ENCODE results near the gene CD200. TPM values are rescaled to one million over a fixed set of nuclear protein-coding genes. Genes with fewer than 3 reads are reported as not detected.
A peak's percentile ranks its signal among the peaks of the same experiment; 100 is the strongest.

The CD200 gene
- total RNA-seq, 1 experiment from 2014 or later = not detected

DNA sequence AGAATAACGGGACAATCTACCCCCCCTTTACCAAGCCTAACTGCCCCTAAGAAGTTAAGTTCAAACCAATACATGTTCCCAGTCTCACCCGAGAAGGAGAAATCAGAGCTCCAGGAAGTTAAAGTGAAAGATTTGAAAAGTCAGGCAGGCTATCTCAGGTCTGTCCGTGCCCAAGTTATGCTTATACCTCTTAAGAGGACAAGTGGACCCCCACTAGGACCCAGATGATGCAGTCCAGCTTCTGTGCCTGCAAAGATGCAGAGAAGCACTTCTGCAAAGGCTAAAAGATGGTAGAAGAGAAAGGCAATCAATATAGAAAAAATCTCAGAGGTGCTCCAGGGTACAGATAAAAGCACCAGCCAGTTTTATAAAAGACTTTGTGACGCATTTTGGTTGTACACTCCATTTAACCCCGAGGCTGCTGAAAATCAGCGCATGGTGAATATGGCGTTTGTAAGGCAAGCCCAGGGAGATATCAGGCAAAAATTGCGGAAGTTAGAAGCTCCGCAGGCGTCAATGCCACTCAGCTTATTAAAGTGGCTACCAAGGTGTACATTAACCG, 29.1 kb upstream of the CD200 start:
- no peaks in the 10 kb centered on the region for H3K79me2 ChIP-seq (ENCODE audit: low read length)
- H3K4me2 ChIP-seq (ENCODE audit: low read depth, low read length, poor library complexity, severe bottlenecking) = peak overlapping the region; percentile 52
- peaks cover 14% of the 10 kb centered on the region for H3K4me1 ChIP-seq (ENCODE audit: low read length)
- H3K9ac ChIP-seq (ENCODE audit: low read length) = peak overlapping the region; percentile 53
- no peaks in the 10 kb centered on the region for H3K9me3 ChIP-seq (ENCODE audit: low read length)
- no peaks in the 10 kb centered on the region for H3K9me2 ChIP-seq (replicated peaks; ENCODE audit: insufficient read depth, low read length)
- no peaks in the 10 kb centered on the region for H4K20me1 ChIP-seq (ENCODE audit: insufficient read depth, low read depth, low read length)
- H3K27me3 ChIP-seq (ENCODE audit: low read length) = no peaks in the 10 kb centered on the region
- H3K27ac ChIP-seq (ENCODE audit: low read length) = no peak overlapping the region
- peak overlapping the region; percentile 90 for H2AFZ ChIP-seq (ENCODE audit: low read length)
- no peaks in the 10 kb centered on the region for H3K36me3 ChIP-seq (ENCODE audit: insufficient read depth, low read length)
- peak; percentile 76 for DNase-seq
- peak overlapping the region; percentile 32; the same call in 1 of the 2 replicates for H3K4me3 ChIP-seq (ENCODE audit: low read length)

GRCh38 chr3:112304611-112305010, 28.3 kb upstream of the CD200 start:
- no peaks in the 10 kb centered on the region for H3K9me2 ChIP-seq (replicated peaks; ENCODE audit: insufficient read depth, low read length)
- H3K79me2 ChIP-seq (ENCODE audit: low read length) = no peaks in the 10 kb centered on the region
- no peak overlapping the region for H3K4me2 ChIP-seq (ENCODE audit: low read depth, low read length, poor library complexity, severe bottlenecking)
- H3K9ac ChIP-seq (ENCODE audit: low read length) = no peak overlapping the region
- no peaks in the 10 kb centered on the region for H4K20me1 ChIP-seq (ENCODE audit: insufficient read depth, low read depth, low read length)
- no peaks in the 10 kb centered on the region for H3K9me3 ChIP-seq (ENCODE audit: low read length)
- H3K27ac ChIP-seq (ENCODE audit: low read length) = no peak overlapping the region
- 0 out of 2 replicates have a peak overlapping the region, but pooled peaks have one; percentile 90 for H2AFZ ChIP-seq (ENCODE audit: low read length)
- H3K27me3 ChIP-seq (ENCODE audit: low read length) = no peaks in the 10 kb centered on the region
- H3K4me3 ChIP-seq (ENCODE audit: low read length) = no peak overlapping the region
- H3K36me3 ChIP-seq (ENCODE audit: insufficient read depth, low read length) = no peaks in the 10 kb centered on the region
- DNase-seq = no peak
- peaks cover 14% of the 10 kb centered on the region for H3K4me1 ChIP-seq (ENCODE audit: low read length)

DNA sequence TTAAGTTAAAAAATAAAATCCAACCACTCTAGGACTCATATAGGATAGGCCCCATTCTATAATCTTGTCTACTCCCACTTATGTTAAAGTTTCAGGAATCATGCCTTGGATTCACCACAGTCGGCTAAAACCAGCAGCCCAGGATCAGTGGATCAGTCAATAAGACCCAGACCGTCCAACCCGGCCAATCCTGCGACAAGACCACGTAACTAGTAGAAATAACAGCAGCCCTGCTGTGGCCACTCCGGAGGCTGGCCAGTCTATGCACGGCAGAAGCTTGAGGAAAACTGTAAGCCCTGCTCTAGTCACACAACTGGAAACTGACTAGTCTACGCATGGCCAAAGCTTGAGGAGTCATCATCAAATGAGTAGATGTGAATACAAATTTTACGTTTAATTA, 26.1 kb upstream of the CD200 start:
- Histone ChIP-seq H3K9me3 (ENCODE audit: low read length) (no peaks in the 10 kb centered on the region), H3K4me3 (ENCODE audit: low read length) (no peak overlapping the region), H3K27ac (ENCODE audit: low read length) (no peak overlapping the region), H3K4me2 (ENCODE audit: low read depth, low read length, poor library complexity, severe bottlenecking) (no peak overlapping the region), H3K9me2 (replicated peaks; ENCODE audit: insufficient read depth, low read length) (no peaks in the 10 kb centered on the region), H3K27me3 (ENCODE audit: low read length) (no peaks in the 10 kb centered on the region), H3K36me3 (ENCODE audit: insufficient read depth, low read length) (no peaks in the 10 kb centered on the region), H3K9ac (ENCODE audit: low read length) (no peak overlapping the region), H3K4me1 (ENCODE audit: low read length) (peaks cover 14% of the 10 kb centered on the region), H3K79me2 (ENCODE audit: low read length) (no peaks in the 10 kb centered on the region), H2AFZ (ENCODE audit: low read length) (no peak overlapping the region), H4K20me1 (ENCODE audit: insufficient read depth, low read depth, low read length) (no peaks in the 10 kb centered on the region)
- DNase-seq = no peak

- Histone ChIP-seq H3K79me2 (ENCODE audit: low read length) (no peaks in the 10 kb centered on the region), H3K4me2 (ENCODE audit: low read depth, low read length, poor library complexity, severe bottlenecking) (no peak overlapping the region), H3K9me2 (replicated peaks; ENCODE audit: insufficient read depth, low read length) (no peaks in the 10 kb centered on the region), H3K27me3 (ENCODE audit: low read length) (no peaks in the 10 kb centered on the region), H3K9me3 (ENCODE audit: low read length) (no peaks in the 10 kb centered on the region), H4K20me1 (ENCODE audit: insufficient read depth, low read depth, low read length) (no peaks in the 10 kb centered on the region), H2AFZ (ENCODE audit: low read length) (no peak overlapping the region), H3K4me3 (ENCODE audit: low read length) (no peak overlapping the region), H3K27ac (ENCODE audit: low read length) (no peak overlapping the region), H3K4me1 (ENCODE audit: low read length) (peaks cover 14% of the 10 kb centered on the region), H3K9ac (ENCODE audit: low read length) (no peak overlapping the region), H3K36me3 (ENCODE audit: insufficient read depth, low read length) (no peaks in the 10 kb centered on the region)
- no peak for DNase-seq
These were observed 25.4 kb upstream of the CD200 start for GRCh38 chr3:112307557-112307956.

- Histone ChIP-seq H3K9me2 (replicated peaks; ENCODE audit: insufficient read depth, low read length) (no peaks in the 10 kb centered on the region), H3K9me3 (ENCODE audit: low read length) (no peaks in the 10 kb centered on the region), H3K4me3 (ENCODE audit: low read length) (no peak overlapping the region), H3K9ac (ENCODE audit: low read length) (no peak overlapping the region), H3K36me3 (ENCODE audit: insufficient read depth, low read length) (no peaks in the 10 kb centered on the region), H3K27ac (ENCODE audit: low read length) (no peak overlapping the region), H4K20me1 (ENCODE audit: insufficient read depth, low read depth, low read length) (no peaks in the 10 kb centered on the region), H3K79me2 (ENCODE audit: low read length) (no peaks in the 10 kb centered on the region), H3K4me1 (ENCODE audit: low read length) (peaks cover 11% of the 10 kb centered on the region), H2AFZ (ENCODE audit: low read length) (no peak overlapping the region), H3K27me3 (ENCODE audit: low read length) (no peaks in the 10 kb centered on the region), H3K4me2 (ENCODE audit: low read depth, low read length, poor library complexity, severe bottlenecking) (no peak overlapping the region)
- no peak for DNase-seq
These were observed 24.6 kb upstream of the CD200 start for GRCh38 chr3:112308151-112308911.

DNA sequence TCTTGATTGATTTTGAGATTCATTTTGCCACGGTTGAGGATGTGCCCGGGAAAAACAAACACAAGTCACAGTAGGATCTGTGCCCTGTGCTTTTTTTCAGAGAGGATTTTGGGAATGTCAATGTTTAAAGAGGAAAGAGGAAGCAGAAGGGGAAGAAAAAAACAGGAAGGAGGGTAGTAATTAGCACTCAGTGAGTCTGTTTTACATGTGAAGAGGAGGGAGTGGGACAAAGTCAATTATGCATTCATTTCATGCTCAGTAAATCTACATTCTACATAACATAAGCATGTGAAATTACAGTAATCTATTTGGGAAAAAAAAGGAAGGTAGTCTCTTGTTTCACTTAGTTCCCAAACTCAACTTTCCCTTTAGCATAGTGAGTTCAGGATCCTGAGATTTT, 18.3 kb upstream of the CD200 start:
- DNase-seq = no peak
- no peak overlapping the region for H2AFZ ChIP-seq (ENCODE audit: low read length)
- H3K9me3 ChIP-seq (ENCODE audit: low read length) = no peaks in the 10 kb centered on the region
- H3K4me3 ChIP-seq (ENCODE audit: low read length) = no peak overlapping the region
- H3K4me2 ChIP-seq (ENCODE audit: low read depth, low read length, poor library complexity, severe bottlenecking) = no peak overlapping the region
- no peaks in the 10 kb centered on the region for H4K20me1 ChIP-seq (ENCODE audit: insufficient read depth, low read depth, low read length)
- H3K27ac ChIP-seq (ENCODE audit: low read length) = no peak overlapping the region
- no peak overlapping the region for H3K9ac ChIP-seq (ENCODE audit: low read length)
- no peaks in the 10 kb centered on the region for H3K36me3 ChIP-seq (ENCODE audit: insufficient read depth, low read length)
- H3K4me1 ChIP-seq (ENCODE audit: low read length) = no peaks in the 10 kb centered on the region
- no peaks in the 10 kb centered on the region for H3K9me2 ChIP-seq (replicated peaks; ENCODE audit: insufficient read depth, low read length)
- no peaks in the 10 kb centered on the region for H3K27me3 ChIP-seq (ENCODE audit: low read length)
- H3K79me2 ChIP-seq (ENCODE audit: low read length) = no peaks in the 10 kb centered on the region

DNA sequence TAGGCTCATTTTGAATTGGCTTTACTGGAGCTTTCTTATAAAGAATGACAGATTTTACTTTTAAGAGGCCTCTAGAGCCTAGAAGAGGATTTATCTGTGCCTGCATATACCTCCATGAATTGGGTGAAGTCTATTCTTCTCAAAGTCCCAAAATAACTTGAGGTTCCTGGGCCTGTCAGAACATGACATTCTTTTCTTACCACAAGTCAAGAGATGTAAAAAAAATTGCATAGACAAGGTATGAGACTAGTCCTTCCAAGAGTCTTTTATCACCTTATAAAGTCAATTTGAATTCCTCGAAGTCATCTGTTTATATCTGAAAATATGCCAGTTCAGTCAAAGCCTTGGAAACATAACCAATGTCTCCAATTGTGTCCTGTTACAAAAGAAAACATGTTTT, 17.2 kb upstream of the CD200 start:
- Histone ChIP-seq H3K4me3 (ENCODE audit: low read length) (no peak overlapping the region), H3K9ac (ENCODE audit: low read length) (no peak overlapping the region), H3K27me3 (ENCODE audit: low read length) (no peaks in the 10 kb centered on the region), H4K20me1 (ENCODE audit: insufficient read depth, low read depth, low read length) (no peaks in the 10 kb centered on the region), H2AFZ (ENCODE audit: low read length) (no peak overlapping the region), H3K4me2 (ENCODE audit: low read depth, low read length, poor library complexity, severe bottlenecking) (no peak overlapping the region), H3K79me2 (ENCODE audit: low read length) (no peaks in the 10 kb centered on the region), H3K36me3 (ENCODE audit: insufficient read depth, low read length) (no peaks in the 10 kb centered on the region), H3K27ac (ENCODE audit: low read length) (no peak overlapping the region), H3K4me1 (ENCODE audit: low read length) (no peaks in the 10 kb centered on the region), H3K9me3 (ENCODE audit: low read length) (no peaks in the 10 kb centered on the region), H3K9me2 (replicated peaks; ENCODE audit: insufficient read depth, low read length) (no peaks in the 10 kb centered on the region)
- no peak for DNase-seq

- no peaks in the 10 kb centered on the region for H4K20me1 ChIP-seq (ENCODE audit: insufficient read depth, low read depth, low read length)
- no peak for DNase-seq
- no peak overlapping the region for H3K4me2 ChIP-seq (ENCODE audit: low read depth, low read length, poor library complexity, severe bottlenecking)
- H3K27ac ChIP-seq (ENCODE audit: low read length) = no peak overlapping the region
- no peaks in the 10 kb centered on the region for H3K36me3 ChIP-seq (ENCODE audit: insufficient read depth, low read length)
- H3K4me1 ChIP-seq (ENCODE audit: low read length) = no peaks in the 10 kb centered on the region
- no peak overlapping the region for H3K9ac ChIP-seq (ENCODE audit: low read length)
- no peaks in the 10 kb centered on the region for H3K9me2 ChIP-seq (replicated peaks; ENCODE audit: insufficient read depth, low read length)
- H3K79me2 ChIP-seq (ENCODE audit: low read length) = no peaks in the 10 kb centered on the region
- no peaks in the 10 kb centered on the region for H3K9me3 ChIP-seq (ENCODE audit: low read length)
- H3K4me3 ChIP-seq (ENCODE audit: low read length) = no peak overlapping the region
- no peak overlapping the region for H2AFZ ChIP-seq (ENCODE audit: low read length)
- no peaks in the 10 kb centered on the region for H3K27me3 ChIP-seq (ENCODE audit: low read length)
These were observed 13.3 kb upstream of the CD200 start for GRCh38 chr3:112319516-112320276.
